Endothelial cell of umbilical vein (primary cell): ENCODE data around the gene ATAD2B.

ENCODE experiments used
- EZH2 ChIP-seq: IDR thresholded peaks from 2 replicates; pipeline ENCODE4 v1.6.1; 2012; ENCODE audit warnings: borderline replicate concordance, low read depth, mild to moderate bottlenecking, moderate library complexity, low read length, inconsistent platforms; ENCODE audit not compliant: severe bottlenecking
- JUN ChIP-seq: IDR thresholded peaks from 2 replicates; pipeline ENCODE4 v1.6.1; 2011; ENCODE audit warnings: borderline replicate concordance, low read depth; ENCODE audit not compliant: insufficient read length, insufficient read depth
- POLR2A ChIP-seq: IDR thresholded peaks from 2 replicates; pipeline ENCODE4 v1.6.1; 2012; ENCODE audit warnings: low read depth, mild to moderate bottlenecking, control low read depth, low read length
- POLR2AphosphoS5 ChIP-seq: IDR thresholded peaks from 2 replicates; pipeline ENCODE4 v1.6.1; 2012; ENCODE audit warnings: low read depth, mild to moderate bottlenecking, control low read depth, low read length, moderate library complexity; ENCODE audit not compliant: insufficient read depth
- TF ChIP-seq, protein P1 (sequence below), 2 donors: IDR thresholded peaks; 1 replicate in 1 of 2; 2 replicates in 1 of 2; pipeline ENCODE4 v1.5.1; 2011; ENCODE audit warnings: low read length in 2 of 2, mild to moderate bottlenecking in 2 of 2, moderate library complexity in 2 of 2, control low read depth in 1 of 2, inconsistent platforms in 1 of 2, low read depth in 1 of 2; ENCODE audit not compliant: insufficient read depth in 1 of 2; ENCODE audit errors: extremely low read depth in 1 of 2

DNA sequence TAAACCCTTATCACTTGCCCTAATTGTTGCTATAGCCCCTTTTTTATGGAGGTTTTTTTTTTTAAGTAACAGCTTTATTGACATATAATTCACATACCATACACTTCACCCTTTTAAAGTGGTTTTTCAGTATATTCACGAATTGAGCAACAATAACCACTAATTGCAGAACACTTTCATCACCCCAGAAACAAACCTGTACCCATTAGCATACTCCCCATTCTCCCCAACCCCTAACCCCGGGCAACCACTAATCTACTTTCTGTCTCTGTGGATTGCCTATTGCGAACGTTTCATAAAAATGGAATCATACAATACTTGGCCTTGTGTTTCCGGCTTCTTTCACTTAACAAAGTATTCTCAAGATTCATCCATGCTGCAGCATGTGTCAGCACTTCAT is 213.6 kb downstream of the ATAD2B start:
- no peak for TF ChIP-seq POLR2A
- TF ChIP-seq, protein P1, sequence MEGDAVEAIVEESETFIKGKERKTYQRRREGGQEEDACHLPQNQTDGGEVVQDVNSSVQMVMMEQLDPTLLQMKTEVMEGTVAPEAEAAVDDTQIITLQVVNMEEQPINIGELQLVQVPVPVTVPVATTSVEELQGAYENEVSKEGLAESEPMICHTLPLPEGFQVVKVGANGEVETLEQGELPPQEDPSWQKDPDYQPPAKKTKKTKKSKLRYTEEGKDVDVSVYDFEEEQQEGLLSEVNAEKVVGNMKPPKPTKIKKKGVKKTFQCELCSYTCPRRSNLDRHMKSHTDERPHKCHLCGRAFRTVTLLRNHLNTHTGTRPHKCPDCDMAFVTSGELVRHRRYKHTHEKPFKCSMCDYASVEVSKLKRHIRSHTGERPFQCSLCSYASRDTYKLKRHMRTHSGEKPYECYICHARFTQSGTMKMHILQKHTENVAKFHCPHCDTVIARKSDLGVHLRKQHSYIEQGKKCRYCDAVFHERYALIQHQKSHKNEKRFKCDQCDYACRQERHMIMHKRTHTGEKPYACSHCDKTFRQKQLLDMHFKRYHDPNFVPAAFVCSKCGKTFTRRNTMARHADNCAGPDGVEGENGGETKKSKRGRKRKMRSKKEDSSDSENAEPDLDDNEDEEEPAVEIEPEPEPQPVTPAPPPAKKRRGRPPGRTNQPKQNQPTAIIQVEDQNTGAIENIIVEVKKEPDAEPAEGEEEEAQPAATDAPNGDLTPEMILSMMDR (IDR thresholded peaks at IDR 0.05; ENCODE audit: extremely low read depth in 1 of 2, insufficient read depth in 1 of 2, low read depth in 1 of 2, low read length in 2 of 2), result no peak
- no peak for TF ChIP-seq POLR2AphosphoS5
- TF ChIP-seq EZH2, result no peak
- no peak for TF ChIP-seq JUN
